Kidney epithelial cell (primary cell): ENCODE data around the gene ACTR5. TPM values are rescaled to one million over a fixed set of nuclear protein-coding genes. Genes with fewer than 3 reads are reported as not detected.
"Not testable (repeated sequence)": the region's sequence is repeated elsewhere in the genome, so short reads cannot be mapped to it uniquely, and the experiment has no call there.

Experiments
- DNase-seq: peaks from one replicate; pipeline ENCODE4 v3.0.0-alpha.2; 2010; ENCODE audit warnings: low read depth
- H3K27me3 ChIP-seq: 2 replicates; pipeline ENCODE4 v1.6.0; 2011; ENCODE audit warnings: low read length; ENCODE audit not compliant: control insufficient read depth, insufficient read depth
- H3K36me3 ChIP-seq: 2 replicates; pipeline ENCODE4 v1.5.1; 2011; ENCODE audit warnings: low read length; ENCODE audit not compliant: control insufficient read depth, insufficient read depth
- H3K4me3 ChIP-seq: 2 replicates; pipeline ENCODE4 v1.5.1; 2011; ENCODE audit warnings: low read depth, mild to moderate bottlenecking, control low read depth, low read length
- total RNA-seq: library from RNA; depleted of rRNA; stranded (reverse); fragments of >200 nt; gene quantifications from 2 replicates; pipeline ENCODE4 v1.2.3, GENCODE V29; 2015
- TF ChIP-seq, protein P1 (sequence below): IDR thresholded peaks from 2 replicates; pipeline ENCODE4 v1.5.1; 2011; ENCODE audit warnings: mild to moderate bottlenecking, moderate library complexity, low read length, control low read depth, inconsistent platforms; ENCODE audit not compliant: insufficient read depth, poor library complexity, severe bottlenecking

Gene ACTR5
- total RNA-seq, 1 donor from 2014 or later: 8.4 TPM

DNA sequence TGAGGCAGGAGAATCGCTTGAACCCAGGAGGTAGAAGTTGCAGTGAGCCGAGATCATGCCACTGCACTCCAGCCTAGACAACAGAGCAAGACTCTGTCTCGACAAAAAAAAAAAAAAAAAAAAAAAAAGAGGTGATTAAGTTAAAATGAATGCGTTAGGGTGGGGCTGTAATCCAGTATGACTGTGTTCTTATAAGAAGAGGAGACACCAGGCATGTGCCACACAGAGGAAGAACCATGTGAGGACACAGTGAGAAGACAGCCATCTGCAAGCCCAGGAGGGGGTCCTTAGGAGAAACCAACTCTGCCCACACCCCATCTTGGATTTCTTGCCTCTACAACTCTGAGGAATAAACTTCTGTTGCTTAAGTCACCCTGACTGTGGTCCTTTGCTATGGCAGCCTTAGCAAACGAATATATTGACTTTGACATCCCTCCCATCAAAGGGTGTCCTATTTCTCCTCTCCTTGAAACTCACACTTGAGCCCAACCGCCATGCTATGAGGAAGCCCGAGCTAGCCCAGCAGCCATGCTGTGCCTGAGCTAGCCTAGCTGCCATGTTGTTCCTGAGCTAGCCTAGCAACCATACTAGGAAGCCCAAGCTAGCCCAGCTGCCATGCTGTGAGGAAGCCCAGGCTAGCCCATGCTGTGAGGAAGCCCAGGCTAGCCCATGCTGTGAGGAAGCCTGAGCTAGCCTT is 41.4 kb downstream of the ACTR5 start:
- DNase-seq: no peak
- TF ChIP-seq, protein P1, sequence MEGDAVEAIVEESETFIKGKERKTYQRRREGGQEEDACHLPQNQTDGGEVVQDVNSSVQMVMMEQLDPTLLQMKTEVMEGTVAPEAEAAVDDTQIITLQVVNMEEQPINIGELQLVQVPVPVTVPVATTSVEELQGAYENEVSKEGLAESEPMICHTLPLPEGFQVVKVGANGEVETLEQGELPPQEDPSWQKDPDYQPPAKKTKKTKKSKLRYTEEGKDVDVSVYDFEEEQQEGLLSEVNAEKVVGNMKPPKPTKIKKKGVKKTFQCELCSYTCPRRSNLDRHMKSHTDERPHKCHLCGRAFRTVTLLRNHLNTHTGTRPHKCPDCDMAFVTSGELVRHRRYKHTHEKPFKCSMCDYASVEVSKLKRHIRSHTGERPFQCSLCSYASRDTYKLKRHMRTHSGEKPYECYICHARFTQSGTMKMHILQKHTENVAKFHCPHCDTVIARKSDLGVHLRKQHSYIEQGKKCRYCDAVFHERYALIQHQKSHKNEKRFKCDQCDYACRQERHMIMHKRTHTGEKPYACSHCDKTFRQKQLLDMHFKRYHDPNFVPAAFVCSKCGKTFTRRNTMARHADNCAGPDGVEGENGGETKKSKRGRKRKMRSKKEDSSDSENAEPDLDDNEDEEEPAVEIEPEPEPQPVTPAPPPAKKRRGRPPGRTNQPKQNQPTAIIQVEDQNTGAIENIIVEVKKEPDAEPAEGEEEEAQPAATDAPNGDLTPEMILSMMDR: no peak
- no peaks in the 10 kb centered on the region for H3K36me3 ChIP-seq
- H3K27me3 ChIP-seq: no peaks in the 10 kb centered on the region
- H3K4me3 ChIP-seq: no peak overlapping the region

DNA sequence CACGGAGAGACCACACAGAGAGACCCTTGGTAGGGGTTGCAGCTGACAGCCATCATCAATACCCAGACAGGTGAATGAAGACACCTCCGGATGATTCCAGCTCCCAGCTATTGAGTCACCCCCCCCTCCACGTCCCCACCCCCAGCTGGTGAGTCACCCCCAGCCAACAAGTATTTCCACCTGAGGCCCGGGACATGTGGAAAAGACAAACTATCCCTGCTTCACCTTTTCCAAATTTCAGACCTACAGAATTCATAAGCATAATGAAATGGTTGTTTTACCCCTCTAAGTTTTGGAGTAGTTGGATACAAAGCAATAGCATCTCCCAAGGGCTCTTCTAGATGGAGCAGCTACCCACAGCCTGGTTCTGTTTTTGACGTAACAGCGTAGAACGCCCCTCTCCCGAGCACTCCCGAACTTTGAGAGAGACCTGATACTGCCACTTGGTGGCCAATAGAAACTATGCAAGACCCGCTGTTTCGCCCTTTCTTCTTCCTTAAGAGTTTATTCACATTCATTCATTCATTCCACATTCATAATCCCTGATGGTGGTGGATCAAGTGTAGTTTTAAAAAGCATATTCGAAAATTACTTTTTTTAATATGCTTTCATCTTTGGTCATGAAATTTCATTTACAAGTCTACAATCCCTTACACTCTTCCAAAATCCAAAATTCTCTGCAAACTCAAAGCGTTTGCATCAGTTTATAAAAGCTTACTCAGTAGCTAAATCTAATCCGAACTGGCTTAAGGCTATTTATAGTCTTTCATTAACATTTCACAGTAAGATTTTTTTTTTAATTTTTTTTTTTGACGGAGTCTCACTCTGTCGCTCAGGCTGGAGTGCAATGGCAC is 42.2 kb downstream of the ACTR5 start:
- H3K27me3 ChIP-seq: no peaks in the 10 kb centered on the region
- H3K36me3 ChIP-seq: no peaks in the 10 kb centered on the region
- DNase-seq: no peak
- TF ChIP-seq, protein P1: peak; percentile 37
- no peak overlapping the region for H3K4me3 ChIP-seq

DNA sequence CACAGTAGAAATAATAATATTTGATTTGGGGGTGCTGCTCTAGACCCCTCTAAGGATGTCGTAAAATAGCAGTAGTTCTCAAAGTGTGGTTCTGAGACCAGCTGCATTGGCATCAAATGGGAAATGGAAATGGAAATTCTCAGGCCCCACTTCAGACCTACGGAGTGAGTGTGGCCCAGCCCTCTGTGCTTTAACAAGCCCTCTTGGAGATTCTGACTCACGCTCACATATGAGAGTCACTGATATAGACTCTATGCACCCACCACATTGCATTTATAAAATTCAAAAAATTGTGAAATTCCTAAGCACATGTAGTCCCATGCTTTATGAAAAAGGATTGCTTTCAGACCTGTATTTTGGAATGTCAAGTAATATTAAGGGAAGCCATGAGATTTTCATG is 43.0 kb downstream of the ACTR5 start:
- TF ChIP-seq, protein P1: no peak
- H3K27me3 ChIP-seq: no peaks in the 10 kb centered on the region
- no peak for DNase-seq
- H3K4me3 ChIP-seq: no peak overlapping the region
- no peaks in the 10 kb centered on the region for H3K36me3 ChIP-seq

DNA sequence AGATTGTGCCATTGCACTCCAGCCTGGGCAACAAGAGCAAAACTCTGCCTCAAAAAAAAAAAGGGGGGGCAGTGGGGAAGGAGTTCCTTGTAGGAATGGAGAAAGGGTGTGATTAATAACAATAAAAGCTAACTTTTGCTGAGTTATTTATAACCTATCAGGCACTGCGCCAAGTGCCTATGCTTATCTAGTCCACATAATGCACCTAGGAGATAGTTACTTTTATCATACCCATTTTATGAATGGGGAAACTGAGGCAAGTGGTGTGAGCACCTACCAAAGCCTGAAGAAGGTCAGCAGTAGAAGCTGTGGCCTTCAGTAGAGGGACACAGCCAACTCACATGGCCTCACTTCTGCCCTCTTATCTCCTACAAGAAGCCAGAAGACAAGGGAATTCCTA is 43.7 kb downstream of the ACTR5 start:
- Histone ChIP-seq H3K4me3 (no peak overlapping the region), H3K27me3 (no peaks in the 10 kb centered on the region), H3K36me3 (no peaks in the 10 kb centered on the region)
- TF ChIP-seq, protein P1: no peak
- DNase-seq: no peak

DNA sequence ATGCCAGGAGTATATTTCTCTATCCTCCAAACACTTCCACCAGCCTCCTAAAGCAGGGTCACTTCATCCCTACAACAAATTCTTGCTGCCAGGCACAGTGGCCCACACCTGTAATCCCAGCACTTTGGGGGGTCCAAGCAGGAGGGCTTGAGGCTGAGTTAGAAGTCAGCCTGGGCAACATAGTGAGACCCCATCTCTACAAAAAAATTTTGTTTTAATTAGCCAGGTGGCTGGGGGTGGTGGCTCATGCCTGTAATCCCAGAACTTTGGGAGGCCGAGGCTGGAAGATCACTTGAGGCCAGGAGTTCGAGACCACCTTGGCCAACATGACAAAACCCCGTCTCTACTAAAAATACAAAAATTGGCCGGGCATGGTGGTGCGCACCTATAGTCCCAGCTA is 45.8 kb downstream of the ACTR5 start:
- not testable (repeated sequence) for H3K36me3 ChIP-seq, H3K4me3 ChIP-seq, H3K27me3 ChIP-seq, DNase-seq

DNA sequence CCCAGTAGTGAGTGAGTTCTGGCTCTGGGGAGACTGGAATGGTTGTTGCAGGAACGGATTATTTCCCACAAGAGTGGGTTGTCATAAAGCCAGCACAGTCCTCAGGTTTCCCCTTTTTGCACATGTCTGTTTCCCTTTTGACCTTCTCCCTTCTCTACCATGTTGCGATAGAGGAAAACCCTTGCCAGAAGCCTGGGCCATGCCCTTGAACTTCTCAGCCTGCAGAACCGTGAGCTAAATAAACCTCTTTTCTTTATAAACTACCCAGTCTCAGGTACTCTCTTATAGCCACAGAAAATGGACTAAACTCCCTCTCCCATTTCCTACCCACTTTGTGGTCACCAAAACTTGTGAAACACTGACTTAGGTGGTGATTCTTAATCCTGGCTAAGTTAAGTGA is 50.0 kb downstream of the ACTR5 start:
- Histone ChIP-seq H3K4me3 (no peak overlapping the region), H3K36me3 (no peaks in the 10 kb centered on the region), H3K27me3 (no peaks in the 10 kb centered on the region)
- TF ChIP-seq, protein P1: no peak
- DNase-seq: no peak
